ENCODE measurements around the gene ADCY2.

ADCY2 gene

GRCh38 chr5:7849681-7850394 lies 453.9 kb downstream of the ADCY2 start:
- peak; percentile 11 to 19 for ATAC-seq

GRCh38 chr5:7850395-7851239 lies 454.7 kb downstream of the ADCY2 start, which contains the start of gene CFAP90:
Gene CFAP90 (minus strand): TSS chr5:7851133. CDS start chr5:7851021, 112 bp downstream.
- ATAC-seq: peak; percentile 19 to 27

GRCh38 chr5:7851240-7851592 lies 455.3 kb downstream of the ADCY2 start:
- ATAC-seq: peak in 1 of 2 donors; percentile 14

- no peak for ATAC-seq
Observed at GRCh38 chr5:7851617-7852289, 455.8 kb downstream of the ADCY2 start.

GRCh38 chr5:7852542-7852941 lies 456.6 kb downstream of the ADCY2 start:
- no peak for ATAC-seq

- ATAC-seq: no peak
Observed at GRCh38 chr5:7852988-7853387, 457.1 kb downstream of the ADCY2 start.

- no peak for ATAC-seq
Observed at GRCh38 chr5:7855611-7856010, 459.7 kb downstream of the ADCY2 start.

- no peak for ATAC-seq
Observed at GRCh38 chr5:7856855-7857254, 460.9 kb downstream of the ADCY2 start.

- no peak for ATAC-seq
Observed at GRCh38 chr5:7857361-7857760, 461.4 kb downstream of the ADCY2 start.

GRCh38 chr5:7857926-7858632 lies 462.1 kb downstream of the ADCY2 start:
- peak; percentile 86 to 93 for ATAC-seq

- no peak for ATAC-seq
Observed at GRCh38 chr5:7866196-7866595, 470.3 kb downstream of the ADCY2 start.

- ATAC-seq: no peak
Observed at GRCh38 chr5:7867260-7867659, 471.3 kb downstream of the ADCY2 start.

- no peak for ATAC-seq
Observed at GRCh38 chr5:7868427-7868772, 472.5 kb downstream of the ADCY2 start.

GRCh38 chr5:7868773-7869473 lies 473.0 kb downstream of the ADCY2 start, which contains the start of the genes FASTKD3 and MTRR:
Gene FASTKD3 (minus strand): TSS chr5:7869031. CDS start chr5:7868083, 948 bp downstream.
Gene MTRR (plus strand): TSS chr5:7869148. CDS start chr5:7870795, 1,647 bp downstream.
- ATAC-seq: peak; percentile 98 to 99

GRCh38 chr5:7869474-7870136 lies 473.7 kb downstream of the ADCY2 start:
- ATAC-seq: peak; percentile 9 to 27

GRCh38 chr5:7871653-7872052 lies 475.7 kb downstream of the ADCY2 start:
- ATAC-seq: peak in 1 of 2 donors; percentile 7

- no peak for ATAC-seq
Observed at GRCh38 chr5:7872517-7873130, 476.7 kb downstream of the ADCY2 start.

GRCh38 chr5:7873216-7873615 lies 477.3 kb downstream of the ADCY2 start:
- ATAC-seq: peak in 1 of 2 donors; percentile 4

GRCh38 chr5:7874639-7875038 lies 478.7 kb downstream of the ADCY2 start:
- ATAC-seq: no peak

GRCh38 chr5:7875151-7875550 lies 479.2 kb downstream of the ADCY2 start:
- ATAC-seq: no peak

GRCh38 chr5:7876867-7877266 lies 480.9 kb downstream of the ADCY2 start:
- ATAC-seq: peak; percentile 82 to 83

All from activated CD4-positive, CD25-positive, alpha-beta regulatory T cell treated with anti-CD3 and anti-CD28 coated beads, Interleukin-2, amount 50 U/mL, for 24 hours (primary cell).